HG03442 (cell line): ENCODE measurements around the gene ZNF408.
"Not testable (repeated sequence)": the region's sequence is repeated elsewhere in the genome, so short reads cannot be mapped to it uniquely, and the experiment has no call there.

Experiments
- ATAC-seq: cut with Tn5 transposase; IDR thresholded peaks from one replicate; pipeline ENCODE4 v1.9.1; 2021; ENCODE audit warnings: mild to moderate bottlenecking, moderate library complexity; ENCODE audit not compliant: unreplicated experiment

The ZNF408 gene

DNA sequence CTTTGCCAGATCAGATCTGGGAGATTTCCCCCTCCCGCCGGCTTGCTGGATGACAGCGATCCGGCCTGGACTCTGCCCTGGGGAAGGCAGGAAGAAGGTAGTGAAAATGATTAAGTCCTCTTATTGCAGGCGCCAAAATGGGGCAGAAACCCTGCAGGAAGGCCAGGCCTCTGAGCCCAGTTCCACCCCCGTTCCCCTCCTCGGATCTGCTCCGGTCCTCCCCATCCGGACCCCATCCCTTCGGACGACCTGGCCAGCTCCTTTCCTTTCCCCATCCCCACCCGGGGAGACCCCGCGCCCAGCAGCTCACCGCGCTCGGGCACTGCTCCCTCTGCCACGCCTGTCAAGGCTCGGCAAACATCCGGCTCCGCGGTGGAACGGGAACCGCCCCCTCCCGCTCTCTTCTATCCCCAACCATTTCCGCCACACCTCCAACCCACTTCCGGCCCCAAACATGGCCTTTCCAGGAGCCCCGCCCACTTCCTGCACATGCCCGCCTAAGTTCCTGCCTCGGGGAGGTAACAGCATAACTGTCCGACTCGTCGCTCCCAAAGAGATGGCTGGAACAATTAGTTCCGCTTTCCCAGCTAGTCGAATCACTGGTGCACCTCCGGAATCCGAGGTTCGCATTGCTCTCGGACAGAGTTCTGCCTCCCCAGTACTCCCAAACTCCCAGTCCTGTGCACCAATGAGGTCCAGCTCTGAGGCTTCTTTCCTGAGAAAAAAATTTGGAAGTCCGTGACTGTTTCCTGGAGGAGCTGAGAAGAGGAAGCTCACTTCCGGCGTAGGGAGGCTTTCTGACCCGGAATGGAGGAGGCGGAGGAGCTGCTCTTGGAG lies at the start of gene ZNF408, which contains the start of gene ARHGAP1:
ZNF408 (plus strand) TSS at position 791 of the 837 bp plus-strand sequence; CDS start at position 808, 17 bp downstream.
ARHGAP1 (minus strand) TSS at position 379 of the 837 bp plus-strand sequence. CDS start 4,512 bp downstream, outside the sequence.
- peak; percentile 90 for ATAC-seq

DNA sequence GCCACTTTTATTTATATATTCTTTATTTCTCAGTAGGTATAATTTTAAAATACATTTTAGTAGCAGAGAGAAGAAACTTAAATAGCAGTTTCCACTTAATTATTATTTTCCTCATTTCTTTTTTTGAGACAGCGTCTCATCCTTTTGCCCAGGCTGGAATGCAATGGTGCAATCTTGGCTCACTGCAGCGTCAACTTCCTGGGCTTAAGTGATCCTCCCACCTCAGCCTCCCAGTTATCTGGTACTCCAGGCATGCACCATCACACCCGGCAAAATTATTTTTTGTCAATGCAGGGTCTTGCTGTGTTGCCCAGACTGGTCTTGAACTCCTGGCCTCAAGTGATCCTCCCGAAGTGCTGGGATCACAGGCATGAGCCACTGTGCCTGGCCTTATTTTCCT lies 45.2 kb upstream of the ZNF408 start:
- no peak for ATAC-seq

DNA sequence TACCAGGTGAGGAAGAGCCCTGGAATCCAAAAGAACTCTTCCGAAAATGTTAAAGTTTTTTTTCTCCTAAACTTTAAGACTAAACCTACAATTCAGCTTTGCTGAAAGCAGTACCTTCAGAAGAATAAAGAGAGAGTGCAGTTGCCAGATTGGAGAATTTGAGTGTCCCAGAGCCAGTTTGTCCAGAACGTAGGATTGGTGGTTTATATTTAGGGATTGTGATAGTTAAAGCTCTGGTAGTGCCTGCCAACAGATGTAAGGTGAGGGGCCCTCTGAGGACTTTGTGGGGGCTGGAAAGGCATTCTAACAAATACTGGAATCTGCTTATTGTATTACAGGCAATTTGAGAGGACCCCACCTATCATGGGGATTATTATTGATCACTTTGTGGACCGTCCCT lies 43.6 kb upstream of the ZNF408 start:
- no peak for ATAC-seq

DNA sequence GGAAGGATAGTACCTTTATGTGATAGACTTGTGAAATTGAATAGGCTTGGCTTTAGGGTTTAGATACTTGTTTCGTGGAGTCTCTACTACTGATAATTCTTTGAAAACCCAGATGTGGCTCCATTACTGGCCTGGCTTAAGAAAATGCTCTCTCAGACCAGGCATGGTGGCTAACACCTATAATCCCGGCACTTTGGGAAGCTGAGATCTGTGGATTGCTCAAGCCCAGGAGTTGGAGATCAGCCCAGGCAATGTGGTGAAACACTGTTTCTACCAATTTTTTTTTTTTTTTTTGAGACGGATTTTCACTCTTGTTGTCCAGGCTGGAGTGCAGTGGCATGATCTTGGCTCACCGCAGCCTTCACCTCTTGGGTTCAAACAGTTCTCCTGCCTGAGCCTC lies 42.6 kb upstream of the ZNF408 start:
- ATAC-seq: no peak

DNA sequence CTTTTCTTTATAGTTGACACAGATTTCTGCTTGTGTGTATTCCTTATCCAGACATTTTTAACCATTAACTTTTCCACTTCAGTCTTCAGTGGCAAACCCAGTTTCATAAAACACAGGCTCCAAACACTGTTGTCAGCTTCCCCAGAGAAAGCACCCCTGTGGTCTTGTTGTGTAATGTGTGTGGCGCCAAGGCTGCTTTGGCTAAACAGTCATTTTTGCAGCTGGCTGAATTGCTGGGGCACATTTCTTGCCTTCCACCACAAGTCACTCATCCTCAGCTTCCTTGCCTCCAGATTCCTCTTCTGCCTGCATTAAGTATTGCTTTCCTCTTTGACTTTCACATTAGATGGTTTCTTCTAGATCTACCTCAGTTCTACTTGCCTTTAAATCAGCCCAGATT lies 40.9 kb upstream of the ZNF408 start:
- ATAC-seq: no peak

DNA sequence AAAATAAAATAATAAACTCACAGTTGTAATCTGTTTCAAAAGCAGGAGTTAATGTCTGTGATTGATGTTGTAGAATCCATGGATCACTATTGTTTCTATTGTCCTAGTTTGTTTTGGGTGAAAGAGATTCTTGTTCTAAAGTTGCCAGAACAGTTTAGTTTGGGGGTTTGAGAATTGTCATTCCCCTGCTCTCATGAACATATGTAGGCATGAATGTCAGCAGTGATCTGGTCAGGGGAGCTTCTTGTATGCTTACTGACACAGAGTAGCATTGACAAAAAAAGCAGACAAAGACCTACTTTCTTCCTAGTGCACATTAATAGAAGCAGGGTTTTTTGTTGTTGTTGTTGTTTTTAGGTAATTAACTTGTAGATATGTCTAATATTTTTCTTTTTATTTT lies 39.0 kb upstream of the ZNF408 start:
- no peak for ATAC-seq

DNA sequence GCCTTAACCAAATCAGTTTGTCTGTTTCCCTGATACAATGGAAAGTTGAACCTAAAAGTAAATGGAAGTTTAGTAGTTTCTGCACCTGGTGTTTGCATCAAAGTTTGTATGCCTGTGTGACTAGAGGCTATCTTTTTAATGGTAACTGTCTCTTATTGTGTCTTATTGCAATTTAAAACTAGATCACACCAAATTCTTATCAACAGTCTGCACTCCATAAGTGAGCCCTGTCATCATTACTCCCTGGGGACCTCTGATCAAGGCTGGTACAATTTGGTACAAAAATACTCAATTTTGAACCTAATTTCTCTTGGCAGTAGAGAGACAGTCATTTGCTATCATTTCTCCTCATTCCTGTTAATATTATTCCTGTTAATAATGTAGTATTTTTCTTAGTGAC lies 38.5 kb upstream of the ZNF408 start:
- ATAC-seq: no peak

DNA sequence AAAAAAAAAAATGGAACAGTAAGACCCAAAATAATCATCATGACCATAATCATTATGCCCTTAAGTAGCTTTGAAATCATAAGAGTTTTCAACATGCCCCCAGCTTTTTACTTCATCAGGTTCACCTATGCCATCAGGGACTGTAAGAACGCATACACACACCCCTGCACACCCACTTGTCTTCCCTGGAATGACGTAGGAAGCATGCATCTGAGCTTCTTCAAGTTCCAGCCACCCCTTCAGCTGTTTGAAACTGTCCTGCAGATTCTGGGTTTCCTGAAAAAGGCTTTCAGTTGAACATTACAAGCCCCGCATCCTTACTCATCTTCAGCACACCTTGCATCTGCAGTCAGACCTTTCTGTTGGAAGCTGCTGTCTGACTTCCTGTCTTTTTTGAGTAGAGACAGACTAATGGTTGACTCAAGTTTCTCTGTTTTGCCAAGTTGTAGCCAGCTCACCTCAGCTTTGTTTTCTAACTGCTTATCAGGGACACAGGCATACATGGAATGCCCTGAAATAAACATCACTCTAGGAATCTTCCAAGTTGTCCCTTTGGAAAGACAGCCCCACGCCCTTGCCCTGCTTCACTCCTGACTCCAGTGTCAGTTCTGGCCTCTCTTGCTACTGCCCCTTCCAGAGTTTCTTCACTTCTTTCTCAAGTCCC lies 37.4 kb upstream of the ZNF408 start:
- ATAC-seq: no peak

DNA sequence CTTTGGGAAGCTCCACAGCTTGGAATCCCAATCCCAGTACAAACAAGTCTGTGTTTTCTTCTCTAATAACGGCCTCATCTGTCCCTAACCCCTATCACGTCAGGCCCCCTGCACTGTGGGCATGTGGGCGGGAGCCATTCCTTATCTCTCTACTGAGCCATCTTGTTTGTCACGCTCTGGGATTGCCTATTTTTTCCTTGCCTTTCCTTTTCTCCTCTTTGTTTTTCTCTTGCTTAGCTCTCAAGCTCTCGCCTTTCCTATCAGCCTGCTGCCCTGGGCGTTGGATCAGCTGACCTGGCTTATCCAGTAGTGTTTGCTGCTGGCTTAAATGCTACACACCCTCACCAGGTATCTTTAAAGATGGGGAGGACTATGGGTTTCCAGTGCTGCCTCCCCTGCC lies 36.2 kb upstream of the ZNF408 start:
- ATAC-seq: no peak

DNA sequence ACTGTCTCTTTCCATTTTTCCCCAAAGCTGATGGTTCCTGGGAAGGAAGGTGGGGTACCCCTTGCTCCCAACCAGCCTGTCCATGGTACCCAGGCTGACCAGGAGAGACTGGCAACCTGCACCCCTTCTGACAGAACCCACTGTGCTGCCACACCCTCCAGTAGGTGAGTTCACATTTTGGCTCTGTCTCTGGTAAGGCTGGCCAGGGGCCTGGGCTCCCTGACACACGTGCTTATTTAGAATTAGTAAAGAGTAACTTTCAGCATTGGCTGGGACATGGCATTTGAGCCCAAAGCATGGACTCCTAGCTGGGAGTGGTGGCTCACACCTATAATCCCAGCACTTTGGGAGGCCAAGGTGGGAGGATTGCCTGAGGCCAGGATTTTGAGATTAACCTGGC lies 35.5 kb upstream of the ZNF408 start:
- ATAC-seq: no peak

DNA sequence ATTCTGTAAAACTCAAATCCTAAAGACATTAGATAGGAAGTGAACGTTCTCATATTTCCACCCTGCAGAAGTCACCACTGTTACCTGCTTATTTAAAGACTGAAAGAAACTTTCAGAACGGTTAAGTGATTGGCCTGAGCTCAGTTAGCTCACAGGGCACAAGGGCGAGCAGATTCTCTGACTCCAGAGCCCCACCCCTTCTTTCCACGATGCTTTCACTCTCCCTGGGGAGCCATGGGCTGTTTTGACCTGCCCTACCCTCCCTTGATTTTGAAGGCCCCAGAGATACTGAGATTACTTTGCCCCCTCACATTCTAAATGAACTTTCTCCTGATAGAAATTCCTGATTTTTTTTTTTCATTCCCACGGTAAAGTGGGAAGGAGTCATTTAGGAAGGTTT lies 34.3 kb upstream of the ZNF408 start:
- ATAC-seq: no peak

DNA sequence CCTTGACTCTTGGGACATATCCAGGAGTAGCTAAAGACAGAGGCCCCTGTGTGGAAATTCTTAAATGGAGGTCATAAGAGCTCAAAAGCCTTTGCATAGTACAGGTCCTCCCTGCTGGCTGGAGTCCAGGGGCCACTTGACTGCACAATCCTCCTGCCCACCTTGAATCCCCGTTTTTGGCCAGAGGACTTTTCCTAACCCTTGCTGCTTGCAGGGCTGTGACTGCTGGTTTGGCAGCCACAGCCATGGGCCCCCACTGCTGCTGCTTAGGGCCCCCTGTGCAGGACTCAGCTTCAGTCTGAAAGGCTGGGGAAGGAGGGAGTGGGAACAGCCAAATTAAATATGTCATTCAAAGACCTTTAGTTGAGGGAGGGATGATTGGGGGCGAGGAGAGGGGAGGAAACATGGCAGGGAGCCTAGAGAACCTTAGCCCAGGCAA lies 33.8 kb upstream of the ZNF408 start:
- no peak for ATAC-seq

DNA sequence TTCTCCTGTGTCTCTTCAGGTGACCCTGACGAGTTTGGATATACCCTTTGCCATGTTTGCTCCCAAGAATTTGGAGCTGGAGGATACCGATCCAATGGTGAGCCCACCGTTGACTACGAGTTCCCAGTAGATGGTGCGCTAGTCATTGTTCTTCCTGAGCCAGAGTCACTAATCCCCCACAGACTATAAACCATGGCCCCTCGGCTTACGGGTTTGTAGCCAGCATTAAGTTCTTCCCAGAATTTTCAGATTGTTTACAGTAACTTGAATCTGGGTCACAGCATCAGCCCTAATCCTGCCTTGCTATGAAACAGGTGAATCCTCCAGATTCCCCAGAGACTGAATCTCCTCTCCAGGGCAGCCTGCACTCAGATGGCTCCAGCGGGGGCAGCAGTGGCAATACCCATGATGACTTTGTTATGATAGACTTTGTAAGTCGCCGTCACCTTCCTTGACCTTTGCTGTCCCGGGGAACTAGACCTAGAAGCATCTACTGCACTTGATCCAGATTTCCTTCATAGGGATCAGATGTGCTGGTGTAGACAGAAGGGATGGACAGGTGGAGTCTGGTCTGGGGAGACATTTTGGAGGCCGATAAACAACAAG lies 32.2 kb upstream of the ZNF408 start:
- no peak for ATAC-seq

DNA sequence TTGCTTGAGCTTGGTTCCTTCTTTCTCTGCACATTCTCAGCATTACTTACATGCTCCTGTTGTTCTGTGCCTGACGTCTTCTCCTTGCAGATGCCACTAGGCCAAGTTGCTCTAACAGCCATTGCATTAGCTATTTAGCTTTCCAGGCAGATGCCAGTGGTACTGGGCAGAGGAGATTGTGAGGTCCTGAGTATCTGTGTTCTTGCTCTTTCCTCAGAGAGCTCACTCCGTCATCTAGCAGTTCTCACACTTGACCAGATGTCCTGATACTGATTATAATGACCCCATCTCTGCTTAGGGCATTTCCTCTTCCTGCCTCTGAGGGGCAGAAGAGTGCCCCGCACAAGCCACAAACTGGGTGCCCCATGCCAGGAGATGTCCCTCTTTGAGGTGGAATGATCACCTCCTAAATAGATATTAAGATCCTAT lies 31.1 kb upstream of the ZNF408 start:
- no peak for ATAC-seq

DNA sequence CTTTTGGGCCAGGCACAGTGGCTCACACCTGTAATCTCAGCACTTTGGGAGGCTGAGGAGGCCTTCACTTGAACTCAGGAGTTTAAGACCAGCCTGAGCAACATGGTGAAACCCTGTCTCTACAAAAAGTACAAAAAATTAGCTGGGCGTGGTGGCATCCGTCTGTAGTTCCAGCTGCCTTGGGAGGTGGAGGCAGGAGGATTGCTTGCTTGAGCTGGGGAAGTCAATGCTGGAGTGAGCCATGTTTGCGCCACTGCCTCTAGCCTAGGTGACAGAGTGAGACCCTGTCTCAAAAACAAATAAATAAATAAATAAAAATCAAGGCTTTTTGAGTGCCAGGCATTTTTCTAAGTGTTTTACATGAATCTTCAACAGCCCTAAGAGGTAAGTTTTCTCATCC lies 30.3 kb upstream of the ZNF408 start:
- not testable (repeated sequence) for ATAC-seq

DNA sequence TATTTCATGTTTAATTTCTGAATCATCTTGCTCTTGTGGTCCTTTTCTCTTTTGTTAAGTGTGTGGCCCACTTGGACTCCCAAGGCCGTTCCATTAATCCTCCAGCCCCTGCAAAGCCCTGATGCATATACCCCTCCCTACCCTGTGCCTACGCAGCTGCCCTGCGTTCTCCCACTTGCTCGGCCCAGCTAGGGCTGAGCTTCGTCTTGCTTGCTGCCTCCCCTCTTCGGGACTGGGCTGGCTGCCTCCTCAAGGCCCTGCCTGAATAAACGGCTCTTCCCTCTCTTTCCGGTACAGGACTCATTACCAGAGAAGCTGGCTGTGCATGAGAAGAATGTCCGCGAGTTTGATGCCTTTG lies 28.9 kb upstream of the ZNF408 start:
- ATAC-seq: no peak

DNA sequence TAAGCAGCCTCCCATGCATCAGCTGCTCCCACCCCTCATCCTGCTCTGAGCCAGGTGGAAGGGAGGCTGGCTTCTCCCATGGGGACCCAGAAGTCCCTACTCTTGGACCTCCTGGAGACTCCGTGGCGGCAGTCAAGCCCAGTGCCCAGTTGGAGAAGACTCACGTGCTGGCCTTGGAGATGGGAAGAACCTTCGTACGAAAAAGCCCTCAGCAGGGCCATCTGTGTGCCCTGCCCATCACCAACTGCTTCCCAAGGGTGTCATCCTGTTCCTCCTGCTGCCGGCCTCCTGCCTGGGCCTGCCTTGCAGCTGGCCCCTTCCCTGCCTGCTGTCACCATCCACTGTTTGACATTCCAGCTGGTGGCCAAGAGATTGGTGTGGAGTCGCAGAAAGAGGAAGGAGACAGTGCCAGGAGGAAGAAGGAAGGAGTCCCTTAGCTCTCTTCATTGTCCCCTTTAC lies 28.4 kb upstream of the ZNF408 start:
- ATAC-seq: no peak

DNA sequence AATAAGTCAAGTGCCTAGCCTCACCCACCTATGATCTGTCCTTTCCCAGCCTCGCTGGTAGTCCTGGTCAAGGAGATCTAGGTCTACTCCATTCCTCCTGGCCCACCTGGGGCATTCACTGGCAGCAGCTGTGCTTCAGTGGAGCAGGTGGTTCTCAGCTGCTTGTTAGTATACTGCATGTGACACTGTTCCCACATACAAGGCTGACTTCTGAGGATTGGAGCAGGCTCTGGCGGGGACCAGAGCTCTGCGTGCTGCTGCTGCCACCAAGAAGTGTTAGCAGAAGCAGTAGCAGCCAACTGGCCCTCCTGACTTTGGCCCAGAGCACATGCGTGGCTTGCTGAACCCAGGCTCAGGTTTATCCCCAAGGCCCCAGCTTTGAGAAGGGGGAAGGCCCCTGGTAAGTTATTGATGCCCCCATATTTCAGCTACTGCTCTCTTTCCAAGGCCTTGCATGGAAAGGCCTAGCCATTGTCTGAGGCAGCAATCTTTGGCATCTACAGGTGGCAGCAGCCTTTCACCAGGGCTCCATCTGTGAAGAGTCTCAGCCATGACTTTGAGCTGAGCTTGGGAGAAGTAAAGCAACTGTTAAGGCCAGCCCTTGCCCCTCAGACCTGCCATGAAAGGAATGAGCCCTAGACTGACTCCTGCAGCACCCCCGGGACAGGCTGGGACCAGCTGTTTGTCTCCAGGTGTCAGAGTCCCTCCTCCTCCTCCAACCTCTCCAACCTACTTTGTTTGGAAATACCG lies 26.9 kb upstream of the ZNF408 start:
- no peak for ATAC-seq

DNA sequence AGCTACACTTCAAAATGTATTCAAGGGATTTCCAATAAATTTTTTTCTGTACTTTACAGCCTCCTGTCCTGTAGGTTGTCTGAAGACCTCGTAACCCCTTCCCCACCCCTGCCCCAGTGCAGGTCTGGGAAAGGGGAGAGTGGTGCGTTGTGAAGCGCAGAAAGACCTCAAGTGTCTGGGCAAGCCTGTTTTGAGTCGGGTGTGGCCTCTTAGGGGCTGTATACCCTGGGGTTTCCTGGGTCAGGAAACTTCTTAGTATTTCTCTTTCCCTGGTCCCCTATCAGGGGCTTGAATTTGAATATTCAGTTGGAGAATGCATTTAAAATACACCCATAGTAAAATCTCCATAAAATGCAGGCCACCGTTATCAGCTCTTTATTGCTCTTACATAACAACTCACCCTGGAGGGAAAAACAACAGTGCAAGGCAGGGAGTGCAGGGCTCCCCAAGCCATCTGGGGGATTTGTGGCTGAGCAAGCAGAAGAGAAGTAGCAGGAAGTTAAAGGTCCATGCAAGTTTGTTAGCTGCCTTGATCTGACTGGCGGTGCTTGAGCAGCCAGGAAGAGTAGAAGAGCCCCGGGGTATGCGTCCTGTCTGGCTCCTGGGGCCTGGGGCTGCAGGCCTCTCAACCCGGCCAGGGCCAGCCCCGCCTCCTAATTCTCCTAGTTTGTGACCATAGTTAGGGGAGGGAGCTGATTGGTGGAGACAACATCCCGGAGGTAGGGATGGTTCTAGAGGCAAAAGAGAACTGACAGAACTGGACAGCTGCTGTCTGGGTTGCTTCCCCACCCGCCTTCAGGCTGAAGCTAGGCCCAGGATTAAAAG lies 26.2 kb upstream of the ZNF408 start:
- ATAC-seq: no peak

DNA sequence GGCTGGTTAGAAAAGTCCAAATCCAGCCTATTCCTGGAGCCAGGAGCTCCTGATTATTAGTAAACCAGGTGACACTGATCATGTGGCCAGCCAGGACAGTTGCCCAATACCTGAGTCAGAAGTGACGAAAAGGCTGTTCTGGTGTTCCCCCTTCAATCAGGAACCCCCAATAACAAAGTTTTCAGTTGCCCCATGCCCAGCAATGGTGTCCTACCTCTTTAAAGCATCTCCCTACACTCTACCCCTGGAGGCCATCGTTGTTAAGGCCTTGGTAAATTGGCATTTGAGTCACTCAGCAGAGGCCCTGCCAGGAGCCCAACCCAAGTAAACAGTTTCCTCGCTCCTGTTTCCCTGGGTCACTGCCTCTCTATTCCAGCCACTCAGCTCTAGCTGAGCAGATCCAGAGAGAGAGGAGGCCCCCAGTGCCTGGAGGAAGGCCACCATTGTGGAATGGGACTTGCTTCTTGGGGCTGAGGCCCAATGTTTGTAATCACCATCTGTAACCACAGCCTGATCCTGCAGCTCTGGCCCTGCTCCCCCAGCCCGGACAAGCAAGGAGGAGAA lies 25.5 kb upstream of the ZNF408 start:
- ATAC-seq: no peak
